ENCODE measurements around the gene RAB44.

GRCh38 chr6:36692861-36693702 is 4.5 kb upstream of the RAB44 start:
- no peak for TF ChIP-seq BHLHE40 (IDR thresholded peaks at IDR 0.05; ENCODE audit: low read depth, low read length)
- no peak for TF ChIP-seq CTCF (conservative IDR thresholded peaks at IDR 0.05; ENCODE audit: low read depth, low read length)
- no peak for TF ChIP-seq POLR2A (IDR thresholded peaks at IDR 0.05; ENCODE audit: low read depth, low read length)
- TF ChIP-seq RAD21 (IDR thresholded peaks at IDR 0.05; ENCODE audit: low read length): no peak

Data from IMR-90 (cell line).